ENCODE data around the gene GOLGA2. TPM values are rescaled to one million over a fixed set of nuclear protein-coding genes. Genes with fewer than 3 reads are reported as not detected.
"Not testable (repeated sequence)": the region's sequence is repeated elsewhere in the genome, so short reads cannot be mapped to it uniquely, and the experiment has no call there.

The GOLGA2 gene
- polyA plus RNA-seq, 1 of the 3 experiments (the other 2 are of a cell fraction): 103 TPM

DNA sequence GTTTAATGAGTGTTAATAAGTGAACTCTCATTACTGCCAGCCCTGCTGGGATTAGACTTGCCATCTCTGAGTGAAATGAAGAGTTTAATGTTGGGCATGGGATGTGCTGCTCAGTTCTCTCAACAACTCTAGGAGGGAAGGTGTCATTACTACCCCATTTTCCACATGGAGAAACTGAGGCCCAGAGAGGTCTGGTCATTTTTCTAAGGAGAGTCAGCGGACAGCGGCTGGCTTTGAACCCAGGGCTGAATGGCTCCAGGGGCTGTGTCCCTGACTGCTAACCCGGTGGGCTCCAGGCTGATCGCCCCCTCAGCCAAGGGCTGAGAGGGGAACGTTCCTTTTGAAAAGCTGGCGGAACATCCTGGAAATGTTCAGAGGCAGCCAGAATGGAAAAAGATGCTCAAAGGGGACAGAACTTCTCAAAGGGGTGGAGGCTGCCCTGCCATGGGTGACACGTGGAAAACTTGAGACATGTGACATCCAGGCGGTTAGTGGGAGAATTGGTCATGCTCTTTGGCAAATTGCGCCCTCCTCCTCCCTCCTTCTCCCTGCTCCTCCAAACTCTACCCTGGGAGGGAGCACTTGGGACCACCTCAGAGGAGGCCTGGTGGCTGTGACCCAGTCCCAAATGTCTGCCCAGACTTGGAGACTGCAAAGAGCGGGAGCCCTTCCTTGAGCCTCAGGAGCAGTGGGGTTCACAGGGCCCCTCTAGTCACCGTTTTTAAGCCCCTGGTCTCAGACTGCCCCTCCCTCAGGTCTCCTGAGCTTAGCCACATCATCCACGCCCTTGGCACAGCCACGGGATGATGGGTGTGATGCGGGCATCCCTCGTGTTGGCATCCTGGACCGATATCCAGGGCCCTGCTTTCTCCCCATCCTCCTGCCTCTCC, 43.9 kb downstream of the GOLGA2 start:
- Histone ChIP-seq H4K20me1 (ENCODE audit: insufficient read depth) (no peaks in the 10 kb centered on the region), H3K9me3 (no peaks in the 10 kb centered on the region), H3K27me3 (ENCODE audit: insufficient read depth) (no peaks in the 10 kb centered on the region), H2AFZ (ENCODE audit: low read depth) (no peak overlapping the region), H3K9me2 (no peaks in the 10 kb centered on the region), H3K4me2 (no peak overlapping the region), H3K4me1 (ENCODE audit: control insufficient read depth in 1 of 2, insufficient read depth in 2 of 2, low read depth in 1 of 2, low read length in 1 of 2) (no peaks in the 10 kb centered on the region), H3K9ac (no peak overlapping the region), H3K79me2 (ENCODE audit: insufficient read depth) (no peaks in the 10 kb centered on the region), H3F3A (replicated peaks; ENCODE audit: insufficient read depth) (no peaks in the 10 kb centered on the region), H3K27ac (ENCODE audit: low read depth in 2 of 2, low read length in 1 of 2) (no peak overlapping the region), H3K4me3 (ENCODE audit: low read depth in 2 of 2, low read length in 1 of 2) (no peak overlapping the region), H3K36me3 (replicated peaks in 1 of 2; ENCODE audit: control insufficient read depth in 1 of 2, insufficient read depth in 2 of 2, low read length in 1 of 2) (peaks cover 0 to 5% of the 10 kb centered on the region in 2 experiments)
- no peak for DNase-seq
- WGBS (ENCODE audit: low lambda C conversion rate): 78% methylated on average over 8 of the region's 16 CpGs
- TF ChIP-seq SMC3 (IDR thresholded peaks at IDR 0.05; ENCODE audit: low read depth, low read length) (no peak), FOXJ3 (CRISPR knock-in tag; IDR thresholded peaks at IDR 0.05) (no peak), MEF2A (IDR thresholded peaks at IDR 0.05; ENCODE audit: borderline replicate concordance, low read depth) (no peak), RCOR1 (IDR thresholded peaks at IDR 0.05; ENCODE audit: low read length) (no peak)
- TF ChIP-seq, protein P1, sequence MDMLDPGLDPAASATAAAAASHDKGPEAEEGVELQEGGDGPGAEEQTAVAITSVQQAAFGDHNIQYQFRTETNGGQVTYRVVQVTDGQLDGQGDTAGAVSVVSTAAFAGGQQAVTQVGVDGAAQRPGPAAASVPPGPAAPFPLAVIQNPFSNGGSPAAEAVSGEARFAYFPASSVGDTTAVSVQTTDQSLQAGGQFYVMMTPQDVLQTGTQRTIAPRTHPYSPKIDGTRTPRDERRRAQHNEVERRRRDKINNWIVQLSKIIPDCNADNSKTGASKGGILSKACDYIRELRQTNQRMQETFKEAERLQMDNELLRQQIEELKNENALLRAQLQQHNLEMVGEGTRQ (IDR thresholded peaks at IDR 0.05; ENCODE audit: borderline replicate concordance, low read depth, low read length): no peak
- POLR2A ChIA-PET: interaction anchor here (1.0 kb wide), 1 partner anchor 16 kb away, joined by 3 read pairs; no protein-coding TSS in a partner anchor
- CTCF ChIA-PET: interaction anchor here (0.6 to 1.2 kb wide), 3 partner anchors 9 to 1071 kb away, joined by 3 to 5 read pairs (median 5); no protein-coding TSS in a partner anchor

DNA sequence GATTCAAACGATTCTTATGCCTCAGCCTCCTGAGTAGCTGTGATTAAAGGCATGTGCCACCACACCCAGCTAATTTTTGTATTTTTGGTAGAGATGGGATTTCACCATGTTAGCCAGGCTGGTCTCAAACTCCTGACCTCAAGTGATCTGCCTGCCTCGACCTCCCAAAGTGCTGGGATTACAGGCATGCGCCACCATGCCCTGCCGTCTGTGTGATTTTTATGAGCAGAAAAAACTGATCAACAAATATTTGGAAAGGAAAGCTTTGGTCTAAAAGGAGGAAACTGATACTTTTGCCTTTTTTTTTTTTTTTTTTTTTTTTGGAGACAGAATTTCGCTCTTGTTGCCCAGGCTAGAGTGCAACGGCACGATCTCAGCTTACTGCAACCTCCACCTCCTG, 44.9 kb downstream of the GOLGA2 start:
- POLR2A ChIA-PET; H4K20me1 ChIP-seq (ENCODE audit: insufficient read depth): not testable (repeated sequence)

DNA sequence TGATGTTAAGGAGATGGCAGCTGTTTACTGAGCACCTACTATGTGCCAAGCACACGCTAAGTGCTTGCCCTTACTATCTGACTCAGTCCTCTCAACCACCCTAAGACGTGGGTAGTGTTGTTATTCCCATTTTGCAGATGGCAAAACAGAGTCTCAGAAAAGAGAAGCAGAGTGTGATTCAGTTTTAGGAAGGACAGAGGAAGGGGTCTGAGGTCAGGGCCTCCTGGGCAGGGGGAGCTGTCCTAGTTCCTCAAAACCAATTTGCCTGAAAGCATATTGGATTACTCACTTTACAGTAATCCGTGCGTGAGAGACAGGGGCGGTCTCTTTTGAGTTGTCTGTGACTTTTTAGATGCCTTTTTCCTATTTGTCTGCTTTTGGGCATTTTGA, 49.4 kb downstream of the GOLGA2 start:
- CTCF ChIA-PET: no interaction called here
- Histone ChIP-seq H3K36me3 (replicated peaks in 1 of 2; ENCODE audit: control insufficient read depth in 1 of 2, insufficient read depth in 2 of 2, low read length in 1 of 2) (peaks cover 5 to 9% of the 10 kb centered on the region in 2 experiments), H3K9me2 (no peaks in the 10 kb centered on the region), H3K27me3 (ENCODE audit: insufficient read depth) (no peaks in the 10 kb centered on the region), H3K4me1 (ENCODE audit: control insufficient read depth in 1 of 2, insufficient read depth in 2 of 2, low read depth in 1 of 2, low read length in 1 of 2) (no peaks in the 10 kb centered on the region), H3K4me2 (no peak overlapping the region), H3K4me3 (ENCODE audit: low read depth in 2 of 2, low read length in 1 of 2) (no peak overlapping the region), H3K9me3 (no peaks in the 10 kb centered on the region), H3K27ac (ENCODE audit: low read depth in 2 of 2, low read length in 1 of 2) (no peak overlapping the region), H3F3A (replicated peaks; ENCODE audit: insufficient read depth) (no peaks in the 10 kb centered on the region), H3K79me2 (ENCODE audit: insufficient read depth) (no peaks in the 10 kb centered on the region), H3K9ac (no peak overlapping the region), H4K20me1 (ENCODE audit: insufficient read depth) (no peaks in the 10 kb centered on the region), H2AFZ (ENCODE audit: low read depth) (no peak overlapping the region)
- no peak for DNase-seq
- WGBS (ENCODE audit: low lambda C conversion rate): 94% methylated on average over 5 of the region's 5 CpGs
- POLR2A ChIA-PET: no interaction called here
- no peak for TF ChIP-seq JUND (IDR thresholded peaks at IDR 0.05)
- no peak for TF ChIP-seq TAF1 (IDR thresholded peaks at IDR 0.05; ENCODE audit: borderline replicate concordance, low read depth, low read length)
- TF ChIP-seq MEF2A (IDR thresholded peaks at IDR 0.05; ENCODE audit: borderline replicate concordance, low read depth): no peak
- TF ChIP-seq EZH2phosphoT487 (IDR thresholded peaks at IDR 0.05; ENCODE audit: borderline replicate concordance, low read depth): no peak
- no peak for TF ChIP-seq SIN3A (IDR thresholded peaks at IDR 0.05; ENCODE audit: borderline replicate concordance, low read depth, low read length)
- no peak for TF ChIP-seq EP300 (IDR thresholded peaks at IDR 0.05; ENCODE audit: borderline replicate concordance in 1 of 2, low read depth in 1 of 2, low read length in 1 of 2)
- TF ChIP-seq TEAD4 (IDR thresholded peaks at IDR 0.05; ENCODE audit: borderline replicate concordance, insufficient read depth): no peak
- no peak for TF ChIP-seq CHD2 (IDR thresholded peaks at IDR 0.05; ENCODE audit: low read length, partially characterized antibody)
- TF ChIP-seq FOSL2 (IDR thresholded peaks at IDR 0.05; ENCODE audit: borderline replicate concordance, low read depth): no peak
- no peak for TF ChIP-seq GABPA (IDR thresholded peaks at IDR 0.05; ENCODE audit: low read depth)
- TF ChIP-seq, protein P2, sequence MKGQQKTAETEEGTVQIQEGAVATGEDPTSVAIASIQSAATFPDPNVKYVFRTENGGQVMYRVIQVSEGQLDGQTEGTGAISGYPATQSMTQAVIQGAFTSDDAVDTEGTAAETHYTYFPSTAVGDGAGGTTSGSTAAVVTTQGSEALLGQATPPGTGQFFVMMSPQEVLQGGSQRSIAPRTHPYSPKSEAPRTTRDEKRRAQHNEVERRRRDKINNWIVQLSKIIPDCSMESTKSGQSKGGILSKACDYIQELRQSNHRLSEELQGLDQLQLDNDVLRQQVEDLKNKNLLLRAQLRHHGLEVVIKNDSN (IDR thresholded peaks at IDR 0.05; ENCODE audit: borderline replicate concordance, low read depth): no peak
- TF ChIP-seq, protein P3, sequence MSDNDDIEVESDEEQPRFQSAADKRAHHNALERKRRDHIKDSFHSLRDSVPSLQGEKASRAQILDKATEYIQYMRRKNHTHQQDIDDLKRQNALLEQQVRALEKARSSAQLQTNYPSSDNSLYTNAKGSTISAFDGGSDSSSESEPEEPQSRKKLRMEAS (IDR thresholded peaks at IDR 0.05; ENCODE audit: low read depth): no peak
- TF ChIP-seq, protein P4, sequence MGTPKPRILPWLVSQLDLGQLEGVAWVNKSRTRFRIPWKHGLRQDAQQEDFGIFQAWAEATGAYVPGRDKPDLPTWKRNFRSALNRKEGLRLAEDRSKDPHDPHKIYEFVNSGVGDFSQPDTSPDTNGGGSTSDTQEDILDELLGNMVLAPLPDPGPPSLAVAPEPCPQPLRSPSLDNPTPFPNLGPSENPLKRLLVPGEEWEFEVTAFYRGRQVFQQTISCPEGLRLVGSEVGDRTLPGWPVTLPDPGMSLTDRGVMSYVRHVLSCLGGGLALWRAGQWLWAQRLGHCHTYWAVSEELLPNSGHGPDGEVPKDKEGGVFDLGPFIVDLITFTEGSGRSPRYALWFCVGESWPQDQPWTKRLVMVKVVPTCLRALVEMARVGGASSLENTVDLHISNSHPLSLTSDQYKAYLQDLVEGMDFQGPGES (IDR thresholded peaks at IDR 0.05; ENCODE audit: low read depth, low read length): no peak

More for the DNA sequence above, 44.9 kb downstream of the GOLGA2 start:
- H3F3A ChIP-seq (replicated peaks; ENCODE audit: insufficient read depth); H3K9ac ChIP-seq; CTCF ChIA-PET; H3K79me2 ChIP-seq (ENCODE audit: insufficient read depth); H3K36me3 ChIP-seq (replicated peaks in 1 of 2; ENCODE audit: control insufficient read depth in 1 of 2, insufficient read depth in 2 of 2, low read length in 1 of 2); H3K9me3 ChIP-seq; H2AFZ ChIP-seq (ENCODE audit: low read depth); DNase-seq; H3K9me2 ChIP-seq; H3K27ac ChIP-seq (ENCODE audit: low read depth in 2 of 2, low read length in 1 of 2); H3K27me3 ChIP-seq (ENCODE audit: insufficient read depth); H3K4me2 ChIP-seq; H3K4me1 ChIP-seq (ENCODE audit: control insufficient read depth in 1 of 2, insufficient read depth in 2 of 2, low read depth in 1 of 2, low read length in 1 of 2); H3K4me3 ChIP-seq (ENCODE audit: low read depth in 2 of 2, low read length in 1 of 2): not testable (repeated sequence)
- 96% methylated on average over 7 of the region's 7 CpGs for WGBS (ENCODE audit: low lambda C conversion rate)
